IPS DF 6.9 (cell line): ENCODE measurements around the gene CDK4.

ENCODE experiments used
- DNase-seq: peaks from one replicate; pipeline ENCODE4 v3.0.0-alpha.2; 2013; ENCODE audit warnings: low read depth, low spot score
- H3K27ac ChIP-seq: one replicate; pipeline ENCODE4 v1.5.1; 2013; ENCODE audit warnings: low read length, control low read depth
- H3K27me3 ChIP-seq: 2 replicates; pipeline ENCODE4 v1.6.1; 2013; ENCODE audit warnings: mild to moderate bottlenecking, low read length; ENCODE audit not compliant: control insufficient read depth, insufficient read depth
- H3K36me3 ChIP-seq: 2 replicates; pipeline ENCODE4 v1.6.1; 2013; ENCODE audit warnings: low read length; ENCODE audit not compliant: control insufficient read depth, insufficient read depth
- H3K4me1 ChIP-seq: 2 replicates; pipeline ENCODE4 v1.6.1; 2013; ENCODE audit warnings: low read length; ENCODE audit not compliant: control insufficient read depth, insufficient read depth
- H3K4me3 ChIP-seq: 2 replicates; pipeline ENCODE4 v1.5.1; 2013; ENCODE audit warnings: mild to moderate bottlenecking, low read length
- H3K9me3 ChIP-seq: 2 replicates; pipeline ENCODE4 v1.6.1; 2013; ENCODE audit warnings: low read length, inconsistent platforms; ENCODE audit not compliant: control insufficient read depth, insufficient read depth
- WGBS: extraction: QIAGEN DNeasy Blood & Tissue Kit; methylation state at CpG from one replicate; pipeline ENCODE4 v1.1.7; 2013; ENCODE audit warnings: mixed read lengths, missing lambda C conversion rate; ENCODE audit not compliant: insufficient read length, insufficient coverage; 5-methylcytosine and 5-hydroxymethylcytosine counted together

CDK4 gene

GRCh38 chr12:57739387-57739786 is 12.7 kb downstream of the CDK4 start:
- Histone ChIP-seq H3K27me3 (peaks cover 54% of the 10 kb centered on the region), H3K9me3 (no peaks in the 10 kb centered on the region), H3K4me1 (peaks cover 3% of the 10 kb centered on the region; the same call in 1 of the 2 replicates), H3K36me3 (no peaks in the 10 kb centered on the region), H3K27ac (no peak overlapping the region), H3K4me3 (no peak overlapping the region)
- DNase-seq, result no peak
- no CpG with 5 or more reads among the region's 7 CpGs for WGBS

GRCh38 chr12:57738661-57739237 is 13.4 kb downstream of the CDK4 start, which contains the start of gene AGAP2:
Gene AGAP2 (minus strand): TSS chr12:57738742. CDS start chr12:57738246, 496 bp downstream.
- Histone ChIP-seq H3K4me1 (peaks cover 3% of the 10 kb centered on the region; the same call in 1 of the 2 replicates), H3K4me3 (peak within 1 kb of the TSS; percentile 40; the same call in 1 of the 2 replicates), H3K36me3 (no peaks in the 10 kb centered on the region), H3K9me3 (no peaks in the 10 kb centered on the region), H3K27ac (no peak within 1 kb of the TSS), H3K27me3 (peaks cover 59% of the 10 kb centered on the region)
- no peak for DNase-seq
- no CpG with 5 or more reads among the region's 36 CpGs for WGBS

- peaks cover 63% of the 10 kb centered on the region for H3K27me3 ChIP-seq
- peak overlapping the region; percentile 40; the same call in 1 of the 2 replicates for H3K4me3 ChIP-seq
- H3K36me3 ChIP-seq, result no peaks in the 10 kb centered on the region
- peaks cover 3% of the 10 kb centered on the region; the same call in 1 of the 2 replicates for H3K4me1 ChIP-seq
- H3K9me3 ChIP-seq, result no peaks in the 10 kb centered on the region
- WGBS, result no CpG with 5 or more reads among the region's 110 CpGs
- no peak overlapping the region for H3K27ac ChIP-seq
- DNase-seq, result no peak
Observed at GRCh38 chr12:57737467-57738460, 14.3 kb downstream of the CDK4 start.

- no peak overlapping the region for H3K27ac ChIP-seq
- WGBS, result no CpG with 5 or more reads among the region's 31 CpGs
- peaks cover 3% of the 10 kb centered on the region; the same call in 1 of the 2 replicates for H3K4me1 ChIP-seq
- DNase-seq, result no peak
- H3K27me3 ChIP-seq, result peaks cover 67% of the 10 kb centered on the region
- no peaks in the 10 kb centered on the region for H3K36me3 ChIP-seq
- H3K9me3 ChIP-seq, result no peaks in the 10 kb centered on the region
- no peak overlapping the region for H3K4me3 ChIP-seq
Observed at GRCh38 chr12:57736741-57737466, 15.2 kb downstream of the CDK4 start.

- Histone ChIP-seq H3K4me3 (peak overlapping the region; percentile 19; the same call in 1 of the 2 replicates), H3K27ac (no peak overlapping the region), H3K4me1 (peaks cover 3% of the 10 kb centered on the region; the same call in 1 of the 2 replicates), H3K36me3 (no peaks in the 10 kb centered on the region), H3K9me3 (no peaks in the 10 kb centered on the region), H3K27me3 (peaks cover 68% of the 10 kb centered on the region)
- no peak for DNase-seq
- WGBS, result no CpG with 5 or more reads among the region's 49 CpGs
Observed at GRCh38 chr12:57735952-57736740, 16.0 kb downstream of the CDK4 start.

GRCh38 chr12:57735198-57735855 is 16.8 kb downstream of the CDK4 start:
- no peaks in the 10 kb centered on the region for H3K36me3 ChIP-seq
- DNase-seq, result no peak
- no peak overlapping the region; the same call in 1 of the 2 replicates for H3K4me3 ChIP-seq
- H3K4me1 ChIP-seq, result peaks cover 3% of the 10 kb centered on the region; the same call in 1 of the 2 replicates
- H3K27ac ChIP-seq, result no peak overlapping the region
- H3K27me3 ChIP-seq, result peaks cover 60% of the 10 kb centered on the region
- no peaks in the 10 kb centered on the region for H3K9me3 ChIP-seq
- no CpG with 5 or more reads among the region's 8 CpGs for WGBS

GRCh38 chr12:57734591-57734990 is 17.5 kb downstream of the CDK4 start:
- Histone ChIP-seq H3K27me3 (peaks cover 56% of the 10 kb centered on the region), H3K4me1 (peaks cover 3% of the 10 kb centered on the region; the same call in 1 of the 2 replicates), H3K9me3 (no peaks in the 10 kb centered on the region), H3K36me3 (no peaks in the 10 kb centered on the region), H3K4me3 (no peak overlapping the region), H3K27ac (no peak overlapping the region)
- no CpG with 5 or more reads among the region's 4 CpGs for WGBS
- DNase-seq, result no peak

GRCh38 chr12:57733928-57734327 is 18.2 kb downstream of the CDK4 start:
- Histone ChIP-seq H3K4me3 (no peak overlapping the region), H3K27ac (no peak overlapping the region), H3K36me3 (no peaks in the 10 kb centered on the region), H3K27me3 (peaks cover 52% of the 10 kb centered on the region), H3K9me3 (no peaks in the 10 kb centered on the region), H3K4me1 (peaks cover 3% of the 10 kb centered on the region; the same call in 1 of the 2 replicates)
- no CpG with 5 or more reads among the region's 6 CpGs for WGBS
- no peak for DNase-seq
